ENCODE results near the gene SLC26A11. TPM values are rescaled to one million over a fixed set of nuclear protein-coding genes. Genes with fewer than 3 reads are reported as not detected.

Gene SLC26A11
- total and polyA plus RNA-seq, 2 donors (not counting 1 experiment from before 2014, with no cell fraction given): 10.1 to 31.4 TPM

Other genes starting within 250 kb of the SLC26A11 start
- 2.7 and 3.3 TPM in 2 replicates for gene TBC1D16, start 184.6 kb upstream of the SLC26A11 start, total RNA-seq
- gene TBC1D16, start 184.6 kb upstream of the SLC26A11 start, polyA plus RNA-seq: 0.82 and 1.2 TPM in 2 replicates
- 1.9 and 3.2 TPM in 2 replicates for gene CCDC40, start 183.8 kb upstream of the SLC26A11 start, total RNA-seq
- gene CCDC40, start 183.8 kb upstream of the SLC26A11 start, polyA plus RNA-seq: 0.63 and 1.4 TPM in 2 replicates
- gene GAA, start 118.8 kb upstream of the SLC26A11 start, total RNA-seq: 39.4 and 40.0 TPM in 2 replicates
- gene GAA, start 118.8 kb upstream of the SLC26A11 start, polyA plus RNA-seq: 32.3 and 33.4 TPM in 2 replicates
- gene EIF4A3, start 73.3 kb upstream of the SLC26A11 start, total RNA-seq: 83.4 and 86.0 TPM in 2 replicates
- gene EIF4A3, start 73.3 kb upstream of the SLC26A11 start, polyA plus RNA-seq: 137 and 251 TPM in 2 replicates
- not detected in 2 replicates for gene CARD14, start 50.4 kb upstream of the SLC26A11 start, total RNA-seq
- gene CARD14, start 50.4 kb upstream of the SLC26A11 start, polyA plus RNA-seq: 0.33 TPM in 1 of 2 replicates, not detected in the other
- 83.7 and 93.6 TPM in 2 replicates for gene SGSH, start 94 bp upstream of the SLC26A11 start, total RNA-seq
- 44.5 and 124 TPM in 2 replicates for gene SGSH, start 94 bp upstream of the SLC26A11 start, polyA plus RNA-seq
- gene RNF213, start 40.4 kb downstream of the SLC26A11 start, total RNA-seq: 287 and 299 TPM in 2 replicates
- 121 and 134 TPM in 2 replicates for gene RNF213, start 40.4 kb downstream of the SLC26A11 start, polyA plus RNA-seq
- 49.1 and 49.5 TPM in 2 replicates for gene ENDOV, start 194.7 kb downstream of the SLC26A11 start, total RNA-seq
- gene ENDOV, start 194.7 kb downstream of the SLC26A11 start, polyA plus RNA-seq: 21.9 and 25.3 TPM in 2 replicates